Suppressor macrophage treated with lipopolysaccharide for 1 hour (primary cell): ENCODE measurements around the gene PSMB5.
A peak's percentile ranks its signal among the peaks of the same experiment; 100 is the strongest.
"Not testable (repeated sequence)": the region's sequence is repeated elsewhere in the genome, so short reads cannot be mapped to it uniquely, and the experiment has no call there.

Experiments
- DNase-seq, 3 donors: peaks; one replicate each; pipeline ENCODE4 v3.0.0-alpha.2; 2020 to 2022

The PSMB5 gene

GRCh38 chr14:23013054-23013748, 21.5 kb downstream of the PSMB5 start:
- DNase-seq, result no peak

GRCh38 chr14:23009939-23010726, 24.6 kb downstream of the PSMB5 start, which contains the start of gene C14orf93:
TSS of gene C14orf93 (minus strand) at chr14:23010143. CDS start at chr14:22999023, 11,120 bp downstream.
- DNase-seq, result peak; percentile 65 to 89 (median 72)

GRCh38 chr14:23009483-23009938, 25.2 kb downstream of the PSMB5 start:
- DNase-seq, result peak in 1 of 3 donors; percentile 53

- peak in 1 of 3 donors; percentile 5 for DNase-seq
Observed at GRCh38 chr14:23008831-23009230, 25.9 kb downstream of the PSMB5 start.

- DNase-seq, result peak; percentile 97 to 98 (median 97)
Observed at GRCh38 chr14:23006544-23007419, 27.9 kb downstream of the PSMB5 start.

- DNase-seq, result no peak
Observed at GRCh38 chr14:23006188-23006534, 28.5 kb downstream of the PSMB5 start.

GRCh38 chr14:23005451-23006187, 29.1 kb downstream of the PSMB5 start:
- DNase-seq, result peak; percentile 19 to 46 (median 42)

GRCh38 chr14:23004274-23004673, 30.4 kb downstream of the PSMB5 start:
- DNase-seq, result not testable (repeated sequence)

GRCh38 chr14:23002592-23002991, 32.1 kb downstream of the PSMB5 start:
- no peak for DNase-seq

- no peak for DNase-seq
Observed at GRCh38 chr14:23000860-23001259, 33.8 kb downstream of the PSMB5 start.

GRCh38 chr14:22998329-22999012, 36.2 kb downstream of the PSMB5 start:
- DNase-seq, result no peak

GRCh38 chr14:22997676-22998323, 36.9 kb downstream of the PSMB5 start:
- no peak for DNase-seq

- DNase-seq, result no peak
Observed at GRCh38 chr14:22996768-22997654, 37.7 kb downstream of the PSMB5 start.

GRCh38 chr14:22995889-22996625, 38.6 kb downstream of the PSMB5 start:
- no peak for DNase-seq

GRCh38 chr14:22994762-22995275, 39.9 kb downstream of the PSMB5 start:
- peak; percentile 36 to 59 (median 58) for DNase-seq

GRCh38 chr14:22993517-22993916, 41.2 kb downstream of the PSMB5 start:
- DNase-seq, result no peak

- DNase-seq, result no peak
Observed at GRCh38 chr14:22991852-22992251, 42.8 kb downstream of the PSMB5 start.

- no peak for DNase-seq
Observed at GRCh38 chr14:22987291-22987690, 47.4 kb downstream of the PSMB5 start.

- peak; percentile 90 to 95 (median 95) for DNase-seq
Observed at GRCh38 chr14:22986508-22987054, 48.1 kb downstream of the PSMB5 start.
